GM12878 (cell line): ENCODE data around the gene GPM6B. TPM values are rescaled to one million over a fixed set of nuclear protein-coding genes. Genes with fewer than 3 reads are reported as not detected.

ENCODE experiments used
- ATAC-seq: fragments of 200-7000 bp; cut with Tn5 transposase; 3 replicates; pipeline ENCODE4 v1.9.1; 2020; ENCODE audit warnings: mild to moderate bottlenecking, moderate library complexity
- BruUV-seq: library from RNA; stranded (reverse); fragments of 400-500 nt; replicated peaks from 2 replicates; lab custom pipeline; 2021; lab: Mats Ljungman, UMichigan
- CTCF ChIA-PET: fragments of 300-600 bp; sonication (Branson Sonifier 250); formaldehyde crosslinking; extraction: SDS; loops from one replicate; lab custom pipeline; 2021; ENCODE audit warnings: inconsistent platforms; lab: Yijun Ruan, JAX
- POLR2A ChIA-PET: fragments of 350-600 bp; formaldehyde crosslinking; extraction: SDS; loops from one replicate; lab custom pipeline; 2021; ENCODE audit warnings: inconsistent platforms; lab: Charles Lee
- RAD21 ChIA-PET: fragments of 300-600 bp; sonication (Branson Sonifier 250); formaldehyde crosslinking; loops from one replicate; lab custom pipeline; 2023; ENCODE audit warnings: antibody characterized with exemption; ENCODE audit not compliant: unreplicated experiment; lab: Charles Lee
- SMC1A ChIA-PET: fragments of 300-600 bp; sonication (Branson Sonifier 250); formaldehyde crosslinking; loops from one replicate; lab custom pipeline; 2023; ENCODE audit not compliant: unreplicated experiment, uncharacterized antibody; lab: Charles Lee
- DNase-seq: peaks from one replicate; pipeline ENCODE4 v3.0.0-alpha.2; 2011; ENCODE audit warnings: low read depth, low spot score
- FAIRE-seq: peaks from 3 replicates; lab custom pipeline; 2011; peaks lifted over from hg19 to GRCh38; lab: Jason Lieb, UNC
- H2AFZ ChIP-seq: 2 replicates; pipeline ENCODE4 v1.6.0; 2011; ENCODE audit warnings: low read depth, low read length, control low read depth; ENCODE audit not compliant: control insufficient read depth
- H3K27ac ChIP-seq: 2 replicates; pipeline ENCODE4 v1.5.1; 2011; ENCODE audit warnings: control low read depth; ENCODE audit not compliant: control insufficient read depth, insufficient read depth
- H3K27me3 ChIP-seq, 2 experiments: replicated peaks in 1 of 2; 2 replicates each; pipeline versions ENCODE4 v1.6.0 to v1.6.1; 2011; ENCODE audit warnings: low read length in 1 of 2; ENCODE audit not compliant: control insufficient read depth in 2 of 2, insufficient read depth in 2 of 2
- H3K36me3 ChIP-seq, 2 experiments: 2 replicates each; pipeline ENCODE4 v1.5.1; 2011; ENCODE audit warnings: low read length in 1 of 2; ENCODE audit not compliant: control insufficient read depth in 2 of 2, insufficient read depth in 2 of 2
- H3K4me1 ChIP-seq: 2 replicates; pipeline ENCODE4 v1.6.1; 2011; ENCODE audit warnings: mild to moderate bottlenecking, low read length, moderate library complexity, mixed read lengths; ENCODE audit not compliant: control insufficient read depth, insufficient read depth
- H3K4me2 ChIP-seq: 2 replicates; pipeline ENCODE4 v1.6.0; 2011; ENCODE audit warnings: control low read depth; ENCODE audit not compliant: control insufficient read depth, insufficient read depth
- H3K4me3 ChIP-seq: fragments of 200-600 bp; sonication (generic); 2 replicates; pipeline ENCODE4 v1.5.1; 2016
- H3K79me2 ChIP-seq: 2 replicates; pipeline ENCODE4 v1.6.0; 2011; ENCODE audit warnings: low read length; ENCODE audit not compliant: control insufficient read depth, insufficient read depth
- H3K9ac ChIP-seq: 2 replicates; pipeline ENCODE4 v1.8.0; 2011; ENCODE audit warnings: low read length, control low read depth, mixed read lengths; ENCODE audit not compliant: control insufficient read depth, insufficient read depth
- H3K9me3 ChIP-seq: replicated peaks from 3 replicates; pipeline ENCODE4 v1.5.1; 2011; ENCODE audit warnings: mild to moderate bottlenecking, low read length; ENCODE audit not compliant: control insufficient read depth, insufficient read depth
- H4K20me1 ChIP-seq: 2 replicates; pipeline ENCODE4 v1.6.0; 2011; ENCODE audit not compliant: control insufficient read depth, insufficient read depth
- CHD2 ChIP-seq: IDR thresholded peaks from 2 replicates; pipeline ENCODE4 v1.6.1; 2011; ENCODE audit warnings: low read depth, low read length, improper control_type of control experiment, borderline replicate concordance
- ETV6 ChIP-seq, 2 experiments: fragments of 450-650 bp in 1 of 2; IDR thresholded peaks in 1 of 2; conservative IDR thresholded peaks in 1 of 2; 2 replicates each; pipeline ENCODE4 v1.6.1; 2014; ENCODE audit warnings: antibody characterized with exemption in 1 of 2, borderline replicate concordance in 1 of 2, low read depth in 1 of 2, mild to moderate bottlenecking in 1 of 2, moderate library complexity in 1 of 2
- FOXK2 ChIP-seq: fragments of 450-650 bp; IDR thresholded peaks from 2 replicates; pipeline ENCODE4 v1.6.1; 2017; ENCODE audit warnings: mild to moderate bottlenecking, moderate library complexity
- GATAD2B ChIP-seq: fragments of 450-650 bp; conservative IDR thresholded peaks from 2 replicates; pipeline ENCODE4 v1.6.1; 2017; ENCODE audit warnings: low read depth, mild to moderate bottlenecking, moderate library complexity
- HDAC2 ChIP-seq: fragments of 200-600 bp; sonication (generic); IDR thresholded peaks from 2 replicates; pipeline ENCODE4 v1.6.1; 2017
- MEF2A ChIP-seq: IDR thresholded peaks from 2 replicates; pipeline ENCODE4 v1.6.1; 2011; ENCODE audit warnings: low read depth, mild to moderate bottlenecking, low read length, moderate library complexity; ENCODE audit not compliant: insufficient read depth
- SMARCA5 ChIP-seq: fragments of 450-650 bp; IDR thresholded peaks from 2 replicates; pipeline ENCODE4 v1.6.1; 2017; ENCODE audit warnings: mild to moderate bottlenecking
- SPI1 ChIP-seq: IDR thresholded peaks from 2 replicates; pipeline ENCODE4 v1.6.1; 2011; ENCODE audit warnings: low read depth, mild to moderate bottlenecking, low read length, moderate library complexity, borderline replicate concordance; ENCODE audit not compliant: insufficient read depth
- SUZ12 ChIP-seq: fragments of 200-600 bp; sonication (generic); IDR thresholded peaks from one replicate; pipeline ENCODE4 v1.6.1; 2018; ENCODE audit warnings: antibody characterized with exemption, mild to moderate bottlenecking; ENCODE audit not compliant: unreplicated experiment
- TAF1 ChIP-seq: IDR thresholded peaks from 2 replicates; pipeline ENCODE4 v1.6.1; 2011; ENCODE audit warnings: mild to moderate bottlenecking, low read depth, low read length, borderline replicate concordance
- TARDBP ChIP-seq: IDR thresholded peaks from 2 replicates; pipeline ENCODE4 v1.6.1; 2016; ENCODE audit warnings: borderline replicate concordance
- TCF3 ChIP-seq: IDR thresholded peaks from 2 replicates; pipeline ENCODE4 v1.6.1; 2012; ENCODE audit warnings: low read depth, mild to moderate bottlenecking, low read length, borderline replicate concordance; ENCODE audit not compliant: insufficient read depth
- WGBS: methylation state at CpG from one replicate; pipeline ENCODE4 v1.1.6; 2016; ENCODE audit warnings: low lambda C conversion rate; ENCODE audit not compliant: insufficient replicate concordance, insufficient coverage; ENCODE audit errors: missing lambda C conversion rate; 5-methylcytosine and 5-hydroxymethylcytosine counted together
- in situ Hi-C: fragments of 300-500 bp; cut with MboI; formaldehyde crosslinking; loops from 9 replicates; pipeline ENCODE4 v1.14.3; 2018; ENCODE audit warnings: mixed read lengths
- intact Hi-C: fragments of 100-400 bp; cut with micrococcal nuclease; formaldehyde crosslinking; loops from one replicate; pipeline ENCODE4 v1.14.2; 2022; ENCODE audit not compliant: unreplicated experiment
- polyA plus RNA-seq, 11 experiments: library from polyadenylated mRNA; depleted of rRNA in 4 of 11; unstranded in 6 of 11; stranded (reverse) in 5 of 11; fragments of >200 nt; fragmentation: Nextera tagmentation in 4 of 11; fragmentation: Illumina TruSeq in 1 of 11; extraction: Ambion mirVana in 4 of 11; extraction: Trizol in 1 of 11; gene quantifications; 1 replicate in 1 of 11; 2 replicates in 10 of 11; pipeline versions ENCODE4 v1.2.1 to v1.2.3, GENCODE V29; 2011 to 2016; ENCODE audit warnings: inconsistent platforms in 2 of 11, missing spikeins in 2 of 11, low read depth in 1 of 11
- total RNA-seq, 4 experiments: library from RNA; depleted of rRNA in 3 of 4; stranded (reverse); fragments of >200 nt in 3 of 4; fragmentation: Illumina TruSeq in 1 of 4; extraction: Trizol in 1 of 4; gene quantifications; 2 replicates each; pipeline versions ENCODE4 v1.2.1 to v1.2.3, GENCODE V29; 2013 to 2021
- TF ChIP-seq, protein P1 (sequence below): IDR thresholded peaks from 2 replicates; pipeline ENCODE4 v1.6.1; 2011; ENCODE audit warnings: low read depth, mild to moderate bottlenecking, low read length, moderate library complexity, borderline replicate concordance; ENCODE audit errors: extremely low read depth
- TF ChIP-seq, protein P2 (sequence below): IDR thresholded peaks from 2 replicates; pipeline ENCODE4 v1.6.1; 2012; ENCODE audit warnings: improper control_type of control experiment, low read depth, low read length; ENCODE audit not compliant: insufficient replicate concordance

The GPM6B gene
- total and polyA plus RNA-seq, 10 of the 15 experiments (the other 5 are each of a cell fraction or from before 2014, with no cell fraction given): 0.01 to 2.6 (median 0.37) TPM; not detected in 2

DNA sequence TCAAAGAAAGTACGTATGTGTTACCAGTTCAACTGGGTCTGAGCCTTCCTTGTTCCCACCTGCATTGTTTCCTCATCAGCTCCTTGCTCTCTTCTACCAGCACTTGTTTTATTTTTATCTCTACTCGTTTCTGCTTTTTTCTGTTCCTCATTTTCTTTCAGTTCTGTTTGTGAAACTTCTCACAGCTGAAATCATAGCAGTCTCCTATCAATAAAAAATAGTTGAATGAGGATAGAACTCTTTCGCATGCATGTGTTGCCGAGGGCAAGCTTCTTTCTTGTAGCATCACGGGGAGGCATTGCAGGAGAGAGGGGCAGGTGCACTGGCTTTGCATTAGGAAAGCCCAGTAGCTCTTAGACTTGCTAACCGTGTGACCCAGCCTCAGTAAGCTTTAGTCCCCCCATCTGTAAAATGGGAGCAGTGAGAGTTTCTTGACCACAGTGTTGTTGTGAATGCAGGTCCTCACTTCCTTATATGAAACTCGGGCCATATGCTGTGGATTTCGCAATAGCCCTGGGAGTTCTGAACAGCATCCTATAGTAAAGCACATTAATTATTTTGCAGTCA is 57.7 kb downstream of the GPM6B start:
- Histone ChIP-seq H3K9ac (peak overlapping the region; percentile 13; the same call in 1 of the 2 replicates), H3K9me3 (no peaks in the 10 kb centered on the region), H3K27ac (peak overlapping the region; percentile 79), H3K27me3 (no peaks in the 10 kb centered on the region), H3K4me1 (peaks cover 36% of the 10 kb centered on the region), H2AFZ (no peak overlapping the region), H4K20me1 (no peaks in the 10 kb centered on the region), H3K4me3 (peak overlapping the region; percentile 3; the same call in 1 of the 2 replicates), H3K36me3 (peaks cover 5% of the 10 kb centered on the region in 2 experiments; a peak in 3 of 4 replicates), H3K79me2 (no peaks in the 10 kb centered on the region; the same call in 1 of the 2 replicates), H3K4me2 (peak overlapping the region; percentile 67)
- SMC1A ChIA-PET: interaction anchor here (0.7 to 3.4 kb wide), 19 partner anchors 8 to 269 kb away, joined by 3 to 14 read pairs (median 4); partner anchors contain the start of genes OFD1, RAB9A and TRAPPC2
- intact Hi-C loops (no loop called here), in situ Hi-C loops (no loop called here)
- RAD21 ChIA-PET: interaction anchor here (0.8 to 15.7 kb wide), 14 partner anchors 8 to 271 kb away, joined by 3 to 175 read pairs (median 4); partner anchors contain the start of genes OFD1, TCEANC and TRAPPC2
- no TSS peak for BruUV-seq
- POLR2A ChIA-PET: interaction anchor here (1.0 to 7.2 kb wide), 4 partner anchors 11 to 106 kb away, joined by 3 to 31 read pairs (median 4); partner anchors contain the start of gene TCEANC
- FAIRE-seq (peak; percentile 89), DNase-seq (peak; percentile 70), ATAC-seq (peak; percentile 72)
- 11% methylated on average over 8 of the region's 8 CpGs for WGBS
- CTCF ChIA-PET: interaction anchor here (0.6 to 9.0 kb wide), 6 partner anchors 9 to 252 kb away, joined by 3 to 95 read pairs (median 4); no protein-coding TSS in a partner anchor
- TF ChIP-seq CHD2 (0 out of 2 replicates have a peak, but pooled peaks have one; percentile 18), MEF2A (peak; percentile 78), SMARCA5 (peak; percentile 86; the same call in 1 of the 2 replicates), FOXK2 (no peak), TCF3 (no peak; the same call in 1 of the 2 replicates), SPI1 (peak; percentile 93), TARDBP (no peak), HDAC2 (no peak), ETV6 (conservative IDR thresholded peaks at IDR 0.05 in 1 of 2, IDR thresholded peaks at IDR 0.05 in 1 of 2; ENCODE audit: borderline replicate concordance in 1 of 2, low read depth in 1 of 2) (peak in 1 of 2 experiments; percentile 18; a peak in 1 of 4 replicates), TAF1 (no peak), SUZ12 (no peak), GATAD2B (peak; percentile 76)
- TF ChIP-seq, protein P1, sequence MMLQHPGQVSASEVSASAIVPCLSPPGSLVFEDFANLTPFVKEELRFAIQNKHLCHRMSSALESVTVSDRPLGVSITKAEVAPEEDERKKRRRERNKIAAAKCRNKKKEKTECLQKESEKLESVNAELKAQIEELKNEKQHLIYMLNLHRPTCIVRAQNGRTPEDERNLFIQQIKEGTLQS: no peak
- TF ChIP-seq, protein P2, sequence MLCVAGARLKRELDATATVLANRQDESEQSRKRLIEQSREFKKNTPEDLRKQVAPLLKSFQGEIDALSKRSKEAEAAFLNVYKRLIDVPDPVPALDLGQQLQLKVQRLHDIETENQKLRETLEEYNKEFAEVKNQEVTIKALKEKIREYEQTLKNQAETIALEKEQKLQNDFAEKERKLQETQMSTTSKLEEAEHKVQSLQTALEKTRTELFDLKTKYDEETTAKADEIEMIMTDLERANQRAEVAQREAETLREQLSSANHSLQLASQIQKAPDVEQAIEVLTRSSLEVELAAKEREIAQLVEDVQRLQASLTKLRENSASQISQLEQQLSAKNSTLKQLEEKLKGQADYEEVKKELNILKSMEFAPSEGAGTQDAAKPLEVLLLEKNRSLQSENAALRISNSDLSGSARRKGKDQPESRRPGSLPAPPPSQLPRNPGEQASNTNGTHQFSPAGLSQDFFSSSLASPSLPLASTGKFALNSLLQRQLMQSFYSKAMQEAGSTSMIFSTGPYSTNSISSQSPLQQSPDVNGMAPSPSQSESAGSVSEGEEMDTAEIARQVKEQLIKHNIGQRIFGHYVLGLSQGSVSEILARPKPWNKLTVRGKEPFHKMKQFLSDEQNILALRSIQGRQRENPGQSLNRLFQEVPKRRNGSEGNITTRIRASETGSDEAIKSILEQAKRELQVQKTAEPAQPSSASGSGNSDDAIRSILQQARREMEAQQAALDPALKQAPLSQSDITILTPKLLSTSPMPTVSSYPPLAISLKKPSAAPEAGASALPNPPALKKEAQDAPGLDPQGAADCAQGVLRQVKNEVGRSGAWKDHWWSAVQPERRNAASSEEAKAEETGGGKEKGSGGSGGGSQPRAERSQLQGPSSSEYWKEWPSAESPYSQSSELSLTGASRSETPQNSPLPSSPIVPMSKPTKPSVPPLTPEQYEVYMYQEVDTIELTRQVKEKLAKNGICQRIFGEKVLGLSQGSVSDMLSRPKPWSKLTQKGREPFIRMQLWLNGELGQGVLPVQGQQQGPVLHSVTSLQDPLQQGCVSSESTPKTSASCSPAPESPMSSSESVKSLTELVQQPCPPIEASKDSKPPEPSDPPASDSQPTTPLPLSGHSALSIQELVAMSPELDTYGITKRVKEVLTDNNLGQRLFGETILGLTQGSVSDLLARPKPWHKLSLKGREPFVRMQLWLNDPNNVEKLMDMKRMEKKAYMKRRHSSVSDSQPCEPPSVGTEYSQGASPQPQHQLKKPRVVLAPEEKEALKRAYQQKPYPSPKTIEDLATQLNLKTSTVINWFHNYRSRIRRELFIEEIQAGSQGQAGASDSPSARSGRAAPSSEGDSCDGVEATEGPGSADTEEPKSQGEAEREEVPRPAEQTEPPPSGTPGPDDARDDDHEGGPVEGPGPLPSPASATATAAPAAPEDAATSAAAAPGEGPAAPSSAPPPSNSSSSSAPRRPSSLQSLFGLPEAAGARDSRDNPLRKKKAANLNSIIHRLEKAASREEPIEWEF: no peak
